Heart left ventricle (tissue), 16 donors: Measurements from ENCODE around the gene SLC44A5. TPM values are rescaled to one million over a fixed set of nuclear protein-coding genes. Genes with fewer than 3 reads are reported as not detected.

Experiments used
- ATAC-seq, 4 donors: fragments of 200-7000 bp; cut with Tn5 transposase; one replicate each; pipeline ENCODE4 v1.9.1; 2020 to 2022; ENCODE audit warnings: moderate library complexity in 4 of 4, mild to moderate bottlenecking in 3 of 4, moderate number of reproducible peaks in 1 of 4
- DNase-seq, 5 donors: peaks; one replicate each; pipeline ENCODE4 v3.0.0-alpha.2; 2020
- H3K27ac ChIP-seq, 12 donors: fragments of 200-600 bp; sonication (generic) in 4 of 12; one replicate each; pipeline versions ENCODE4 v1.5.0 to v1.8.0; 2016 to 2022; ENCODE audit warnings: mild to moderate bottlenecking in 2 of 12
- H3K27me3 ChIP-seq, 9 donors: fragments of 200-600 bp; sonication (generic) in 2 of 9; one replicate each; pipeline versions ENCODE4 v1.5.1 to v1.8.0; 2016 to 2022; ENCODE audit warnings: mild to moderate bottlenecking in 3 of 9
- H3K36me3 ChIP-seq, 9 donors: fragments of 200-600 bp; sonication (generic) in 2 of 9; one replicate each; pipeline versions ENCODE4 v1.5.0 to v1.8.0; 2018 to 2022; ENCODE audit warnings: mild to moderate bottlenecking in 2 of 9
- H3K4me1 ChIP-seq, 12 donors: fragments of 200-600 bp; sonication (generic) in 4 of 12; one replicate each; pipeline versions ENCODE4 v1.5.0 to v1.8.0; 2016 to 2022; ENCODE audit warnings: mild to moderate bottlenecking in 3 of 12
- H3K4me3 ChIP-seq, 12 donors: fragments of 200-600 bp; sonication (generic) in 4 of 12; one replicate each; pipeline versions ENCODE4 v1.5.0 to v1.8.0; 2017 to 2022; ENCODE audit warnings: mild to moderate bottlenecking in 9 of 12, moderate library complexity in 4 of 12
- H3K9me3 ChIP-seq, 12 donors: fragments of 200-600 bp; sonication (generic) in 4 of 12; one replicate each; pipeline versions ENCODE4 v1.5.0 to v1.8.0; 2016 to 2022; ENCODE audit warnings: mild to moderate bottlenecking in 1 of 12
- CTCF ChIP-seq, 12 donors: fragments of 200-600 bp; sonication (generic) in 4 of 12; IDR thresholded peaks; one replicate each; pipeline versions ENCODE4 v1.5.0 to v1.8.0; 2018 to 2022; ENCODE audit warnings: antibody characterized with exemption in 12 of 12, mild to moderate bottlenecking in 5 of 12
- POLR2A ChIP-seq, 2 donors: fragments of 450-650 bp; IDR thresholded peaks; one replicate each; pipeline ENCODE4 v1.6.1; 2017; ENCODE audit warnings: antibody characterized with exemption in 2 of 2, mild to moderate bottlenecking in 2 of 2, moderate library complexity in 2 of 2
- WGBS, 4 donors: extraction: QIAGEN DNeasy Blood & Tissue Kit in 2 of 4; methylation state at CpG; one replicate each; pipeline versions ENCODE4 v1.1.5 to v1.1.7; 2013 to 2018; 5-methylcytosine and 5-hydroxymethylcytosine counted together
- intact Hi-C, 10 donors: fragments of 100-400 bp; cut with DNase I; formaldehyde crosslinking; loops; one replicate each; pipeline versions ENCODE4 v1.11.1 to v1.14.2; 2022
- polyA plus RNA-seq, 2 donors: library from polyadenylated mRNA; stranded (reverse); fragments of 200-250 nt; gene quantifications; one replicate each; pipeline ENCODE4 v1.2.3, GENCODE V29; 2013
- total RNA-seq, 9 donors: library from RNA; depleted of rRNA in 2 of 9; stranded (reverse); fragments of >200 nt in 2 of 9; fragmentation: NEBNext Ultra II Directional in 3 of 9; extraction: Animal tissue kit (Norgen Biotek cat#: 25700) in 3 of 9; gene quantifications; one replicate each; pipeline versions ENCODE4 v1.1.0 to v1.2.4, GENCODE V29; 2016 to 2023
- donor health status: ischemic (EF 13 %, LVEDD 7.1; RV severe dilation, severe dysfunction).
- donor health status: healthy with polysubstance abuse.
- donor health status: DM: no; HTN: yes; CAD: no.
- donor health status: DM: no; HTN: no; CAD: no.
- donor health status: ischemic (EF 25% LVEDD 6.9; RV normal size, moderate dysfunction).
- donor health status: ischemic (EF 25% LVEDD 5.7; RV mildly dilated, moderate dysfunction).
- donor health status: healthy.
- donor health status: DM: yes; HTN: yes; CAD: no.
- donor health status: ischemic (EF 35%, LVEDD 5.7; RV mildly dilated, moderate dysfunction).
- donor health status: nonischemic (EF 11% LVEDD 7.7; RV severe dilation, severe dysfunction).
- donor health status: DM: yes; HTN: yes; CAD: no.
- donor health status: PGD.
- donor health status: ischemic (EF 29% LVEDD 5.4; RV normal size, mild dysfunction).
- donor health status: nonischemic (EF 23%, LVEDD 6.1; RV moderate dilation, normal function).

The SLC44A5 gene
- total and polyA plus RNA-seq, 11 donors: 0.07 to 7.5 (median 1.8) TPM; not detected in 1

GRCh38 chr1:75316230-75316629 lies 294.7 kb downstream of the SLC44A5 start:
- DNase-seq (no peak), ATAC-seq (peak in 1 of 4 donors; percentile 65)
- H3K36me3 ChIP-seq: no peaks in the 10 kb centered on the region
- 48 to 64% (median 58%) methylated on average over 1 of the region's 1 CpG for WGBS, 4 donors
- no peaks in the 10 kb centered on the region for H3K27me3 ChIP-seq
- H3K9me3 ChIP-seq: peaks cover 0 to 3% (median 0%) of the 10 kb centered on the region in 12 donors
- no peaks in the 10 kb centered on the region for H3K4me1 ChIP-seq
- intact Hi-C loops: no loop called here
- no peak for TF ChIP-seq CTCF (IDR thresholded peaks at IDR 0.05)
- no peak for TF ChIP-seq POLR2A (IDR thresholded peaks at IDR 0.05)
- H3K4me3 ChIP-seq: no peak overlapping the region
- H3K27ac ChIP-seq: no peak overlapping the region

GRCh38 chr1:75312620-75313019 lies 298.3 kb downstream of the SLC44A5 start:
- TF ChIP-seq POLR2A (IDR thresholded peaks at IDR 0.05) (no peak), CTCF (IDR thresholded peaks at IDR 0.05) (no peak)
- Histone ChIP-seq H3K36me3 (no peaks in the 10 kb centered on the region), H3K27me3 (no peaks in the 10 kb centered on the region), H3K9me3 (no peaks in the 10 kb centered on the region), H3K4me3 (no peak overlapping the region), H3K27ac (no peak overlapping the region), H3K4me1 (no peaks in the 10 kb centered on the region)
- 78 to 89% (median 85%) methylated on average over 2 of the region's 2 CpGs for WGBS, 4 donors
- no peak for ATAC-seq
- intact Hi-C loops: no loop called here
- no peak for DNase-seq

GRCh38 chr1:75310067-75310466 lies 300.8 kb downstream of the SLC44A5 start:
- TF ChIP-seq CTCF (IDR thresholded peaks at IDR 0.05) (no peak), POLR2A (IDR thresholded peaks at IDR 0.05) (no peak)
- H3K27me3 ChIP-seq: no peaks in the 10 kb centered on the region
- ATAC-seq (no peak), DNase-seq (no peak)
- no peak overlapping the region for H3K27ac ChIP-seq
- no peaks in the 10 kb centered on the region for H3K36me3 ChIP-seq
- intact Hi-C loops: no loop called here
- no peak overlapping the region for H3K4me3 ChIP-seq
- no peaks in the 10 kb centered on the region for H3K4me1 ChIP-seq
- H3K9me3 ChIP-seq: no peaks in the 10 kb centered on the region

GRCh38 chr1:75308365-75308764 lies 302.5 kb downstream of the SLC44A5 start:
- no peak for DNase-seq
- no peaks in the 10 kb centered on the region for H3K27me3 ChIP-seq
- no peaks in the 10 kb centered on the region for H3K4me1 ChIP-seq
- whole genome bisulfite sequencing, 4 donors: 75 to 87% (median 82%) methylated on average over 2 of the region's 2 CpGs
- intact Hi-C loops: no loop called here
- no peaks in the 10 kb centered on the region for H3K9me3 ChIP-seq
- no peak for ATAC-seq
- TF ChIP-seq POLR2A (IDR thresholded peaks at IDR 0.05) (no peak), CTCF (IDR thresholded peaks at IDR 0.05) (no peak)
- H3K4me3 ChIP-seq: no peak overlapping the region
- H3K27ac ChIP-seq: no peak overlapping the region
- H3K36me3 ChIP-seq: no peaks in the 10 kb centered on the region
